GM18520 (cell line): ENCODE measurements around the gene GMDS.

Experiments used
- ATAC-seq: cut with Tn5 transposase; IDR thresholded peaks from one replicate; pipeline ENCODE4 v1.9.1; 2021; ENCODE audit not compliant: unreplicated experiment

GMDS gene

DNA sequence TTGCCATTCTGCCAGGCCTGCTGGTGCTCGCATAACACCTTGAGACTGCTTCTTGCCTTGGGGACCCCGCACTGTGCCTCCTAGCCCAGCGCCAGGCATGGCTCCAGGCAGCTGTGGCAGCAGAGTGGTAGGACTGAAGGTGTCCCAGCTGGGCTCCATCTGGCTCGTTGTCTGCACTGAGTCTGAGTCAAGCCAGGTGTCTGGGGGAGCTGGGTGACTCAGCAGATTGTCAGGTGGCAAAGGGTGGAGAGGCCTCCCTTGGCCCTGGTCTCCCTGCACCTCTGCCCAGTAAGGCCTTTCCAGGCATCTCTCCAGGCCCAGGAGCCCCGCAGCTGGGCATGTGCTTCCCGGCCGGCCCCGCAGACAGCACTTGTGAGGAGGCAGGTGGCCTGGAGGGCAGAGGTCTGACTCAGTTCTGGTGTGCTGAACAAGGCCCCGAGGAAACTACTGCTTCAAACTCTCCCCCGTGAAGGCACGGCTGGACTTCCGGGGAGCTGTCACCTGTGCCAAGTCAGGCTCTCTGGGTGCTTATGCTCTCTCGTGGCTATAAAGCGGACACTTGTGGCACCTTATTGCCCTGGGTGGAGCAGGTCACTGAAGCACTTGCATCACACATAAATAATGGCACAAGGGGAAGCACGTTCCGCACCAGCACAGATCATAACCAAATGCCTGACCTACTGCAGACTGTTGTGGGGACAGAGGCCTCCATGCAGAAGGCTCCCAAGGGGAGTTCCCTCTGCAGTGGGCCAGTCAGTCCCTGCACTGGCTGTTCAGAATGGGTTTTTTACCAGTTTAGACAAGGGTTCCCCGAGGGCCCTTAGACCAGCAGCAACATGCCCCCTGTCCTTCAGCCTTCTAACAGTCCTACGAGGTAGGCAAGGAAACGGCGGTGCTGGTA, 608.2 kb downstream of the GMDS start:
- ATAC-seq = peak; percentile 50

GRCh38 chr6:1636272-1636825, 609.1 kb downstream of the GMDS start:
- no peak for ATAC-seq

DNA sequence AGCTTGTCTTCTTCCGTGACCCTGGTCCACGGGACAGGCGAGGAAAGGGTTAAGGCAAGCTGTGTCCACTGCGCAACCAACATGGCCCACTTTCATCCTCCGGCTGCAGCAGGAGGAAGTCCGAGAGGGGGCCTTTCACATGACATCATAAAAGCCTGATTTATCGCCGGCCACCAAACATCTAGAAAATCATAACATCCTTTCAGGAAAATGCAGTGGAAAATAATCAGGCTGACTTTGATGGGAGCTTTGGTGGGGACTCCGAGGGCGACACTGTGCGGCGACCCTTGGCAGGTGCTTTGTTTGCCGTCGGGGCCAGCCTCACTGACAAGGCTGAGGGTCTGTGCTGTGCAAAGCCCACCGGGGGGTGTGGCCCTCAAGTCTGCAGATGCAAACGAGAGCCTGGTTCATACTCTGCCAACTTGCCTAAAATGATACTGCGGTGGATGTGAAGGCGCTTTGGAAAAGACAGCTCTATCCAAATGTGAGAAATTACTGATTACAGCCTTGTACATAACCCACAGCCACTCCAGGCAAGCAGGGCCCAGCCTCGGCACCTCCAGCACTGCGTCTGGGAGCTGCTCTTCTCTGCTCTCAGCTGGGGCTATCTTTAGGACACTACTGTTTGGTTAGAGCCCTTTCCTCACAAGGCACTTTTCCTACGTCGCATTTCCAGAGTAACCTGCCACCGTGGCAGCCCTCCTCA, 609.9 kb downstream of the GMDS start:
- no peak for ATAC-seq

DNA sequence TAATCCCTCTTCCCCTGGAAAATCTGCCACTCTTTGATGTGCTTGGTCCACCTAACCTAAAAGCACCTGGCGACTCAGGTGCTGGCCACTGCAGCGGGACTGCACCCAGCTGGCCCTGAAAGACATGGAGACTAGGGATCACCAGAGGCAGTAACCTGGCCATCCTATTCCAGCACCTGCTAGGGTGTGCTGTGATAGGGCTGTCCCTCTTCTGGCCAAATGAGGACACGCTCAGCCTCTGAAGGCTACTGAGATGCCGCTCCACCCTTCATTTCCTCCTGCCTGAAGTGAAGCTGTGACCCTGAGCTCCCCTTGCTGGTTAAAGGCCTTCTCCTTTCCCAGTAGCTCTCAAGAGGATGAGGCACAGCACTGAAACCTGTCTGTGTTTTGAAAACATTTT, 611.3 kb downstream of the GMDS start:
- ATAC-seq = no peak

DNA sequence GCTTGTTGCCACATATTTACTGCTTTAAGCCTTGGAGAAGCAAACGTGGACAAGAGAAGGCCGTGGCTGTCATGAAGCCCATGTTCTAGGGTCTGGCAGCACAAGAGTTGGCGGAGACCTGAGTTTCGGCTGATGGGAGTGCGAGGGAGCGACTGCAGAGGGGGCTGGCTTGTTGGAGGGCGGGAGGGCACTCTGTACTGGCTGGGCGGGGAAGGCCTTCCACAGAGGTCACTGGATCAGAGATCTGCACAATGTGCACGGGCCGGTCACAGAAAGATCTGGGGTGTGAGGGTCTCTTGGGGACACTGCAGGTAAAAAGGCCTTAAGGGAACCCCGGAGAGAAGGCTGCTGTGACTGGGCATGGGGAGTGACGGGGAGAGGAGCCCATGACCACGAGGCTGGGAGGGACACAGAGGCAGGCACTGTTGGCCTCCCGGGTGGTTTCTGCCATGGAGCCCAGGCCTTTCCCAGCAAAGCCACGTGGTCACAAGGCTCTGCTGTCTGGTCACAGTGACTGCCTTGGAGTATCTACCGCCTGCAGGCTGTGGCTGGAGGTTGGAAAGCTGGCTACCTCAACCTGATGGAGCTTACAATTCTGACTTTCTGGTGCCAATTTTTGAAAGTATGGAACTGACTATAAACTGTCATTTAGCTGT, 611.9 kb downstream of the GMDS start:
- no peak for ATAC-seq

- ATAC-seq = no peak
Measured at GRCh38 chr6:1631251-1631650, 614.2 kb downstream of the GMDS start.

- ATAC-seq = no peak
Measured at GRCh38 chr6:1630771-1631217, 614.6 kb downstream of the GMDS start.

- ATAC-seq = no peak
Measured at GRCh38 chr6:1630212-1630770, 615.1 kb downstream of the GMDS start.

DNA sequence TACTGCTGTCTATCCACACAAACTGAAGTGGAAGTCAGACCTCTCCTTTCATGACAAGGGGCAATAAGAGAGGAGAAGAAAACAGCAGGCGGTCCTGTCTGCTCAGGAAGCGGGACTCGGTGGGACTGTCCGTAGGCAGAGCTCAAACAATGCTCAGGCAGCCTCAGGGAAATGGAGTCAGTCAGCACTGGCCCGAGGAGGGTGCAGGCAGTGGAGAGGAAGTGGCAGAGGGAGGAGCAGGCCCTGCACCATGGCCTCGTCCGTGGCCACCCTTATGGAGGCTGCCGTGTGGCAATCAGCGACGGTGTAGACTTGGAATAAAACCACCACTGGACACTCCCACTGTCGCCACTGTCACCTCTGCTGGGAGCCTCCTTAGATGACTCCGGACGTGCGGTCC, 616.1 kb downstream of the GMDS start:
- no peak for ATAC-seq

DNA sequence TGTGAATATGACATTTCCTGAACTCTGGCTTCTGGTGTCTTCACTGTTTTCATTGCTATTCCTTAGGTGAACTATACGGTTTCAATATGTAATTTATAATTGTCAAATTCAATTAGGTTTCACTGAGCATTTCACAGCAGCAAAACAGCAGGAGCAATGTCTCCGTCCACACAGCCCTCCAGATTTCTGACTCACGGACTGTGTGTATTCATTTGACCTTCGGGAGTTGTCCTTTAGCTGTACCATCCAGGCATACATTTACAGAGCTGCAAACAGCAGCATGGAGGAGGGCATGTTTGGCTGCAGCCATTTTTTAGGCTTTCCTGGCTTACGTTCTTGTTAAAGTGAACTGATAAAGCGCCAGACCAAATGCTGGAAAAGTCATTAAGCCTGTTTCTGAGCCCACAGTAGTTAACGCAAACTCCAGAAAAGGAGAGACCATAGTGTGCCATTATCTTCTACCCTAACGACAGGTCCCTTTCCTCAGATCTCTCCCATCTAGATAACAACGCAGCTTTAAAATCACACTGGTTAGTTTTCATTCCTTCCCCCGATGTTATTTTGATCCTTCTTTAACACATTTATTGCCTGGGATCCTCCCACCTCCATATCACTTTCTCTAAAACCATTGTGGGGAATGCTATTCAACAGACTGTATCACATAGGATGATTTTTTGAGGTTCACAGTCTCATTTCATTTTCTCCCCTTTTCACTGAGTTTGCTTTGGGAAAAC, 617.4 kb downstream of the GMDS start:
- ATAC-seq = no peak

- ATAC-seq = no peak
Measured at GRCh38 chr6:1626481-1626880, 618.9 kb downstream of the GMDS start.

- ATAC-seq = no peak
Measured at GRCh38 chr6:1625794-1626435, 619.5 kb downstream of the GMDS start.

DNA sequence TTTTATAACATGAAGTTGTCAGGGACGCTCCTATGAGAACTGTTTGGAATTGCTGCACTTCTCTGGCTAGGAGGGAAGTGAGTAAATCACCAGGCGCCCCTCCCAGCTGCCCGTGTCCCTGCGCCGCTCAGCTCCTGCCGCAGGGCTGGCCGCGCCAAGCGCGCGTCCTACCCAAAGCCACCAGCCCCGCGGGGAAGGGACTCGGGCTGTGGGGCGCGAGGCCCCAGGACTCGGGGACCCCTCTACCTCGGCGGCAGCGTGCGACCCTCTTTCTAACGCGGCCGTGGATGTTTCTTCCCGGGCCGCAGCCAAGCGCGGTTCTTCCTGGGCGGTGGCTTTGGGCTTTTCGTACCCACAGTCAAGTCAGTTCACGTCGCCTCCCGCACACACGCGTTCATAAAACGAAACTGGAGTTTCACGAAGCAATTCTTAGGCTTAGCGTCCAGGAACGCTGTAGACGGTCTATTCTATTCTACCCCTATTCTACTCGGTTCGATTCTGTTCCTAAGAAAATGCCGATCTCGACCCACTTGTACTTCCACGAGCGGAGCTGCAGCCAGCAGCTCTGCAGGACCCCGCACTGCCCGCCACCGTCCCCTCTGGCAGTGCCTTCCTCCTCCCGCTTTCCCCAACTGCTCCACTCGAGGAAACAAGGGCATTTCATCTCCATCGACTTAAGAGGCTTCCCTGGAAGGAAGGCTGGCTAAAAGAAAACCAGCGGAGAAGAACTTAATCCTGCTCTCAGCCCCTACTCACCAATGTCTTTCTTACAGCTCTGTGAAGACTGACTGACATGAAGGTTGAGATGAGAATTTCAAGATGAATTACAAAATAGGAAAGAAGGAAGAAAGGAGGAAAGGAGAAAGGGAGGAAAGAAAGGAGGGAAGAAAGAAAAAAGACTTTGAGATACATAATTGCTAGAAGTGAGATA, 620.3 kb downstream of the GMDS start:
- no peak for ATAC-seq

DNA sequence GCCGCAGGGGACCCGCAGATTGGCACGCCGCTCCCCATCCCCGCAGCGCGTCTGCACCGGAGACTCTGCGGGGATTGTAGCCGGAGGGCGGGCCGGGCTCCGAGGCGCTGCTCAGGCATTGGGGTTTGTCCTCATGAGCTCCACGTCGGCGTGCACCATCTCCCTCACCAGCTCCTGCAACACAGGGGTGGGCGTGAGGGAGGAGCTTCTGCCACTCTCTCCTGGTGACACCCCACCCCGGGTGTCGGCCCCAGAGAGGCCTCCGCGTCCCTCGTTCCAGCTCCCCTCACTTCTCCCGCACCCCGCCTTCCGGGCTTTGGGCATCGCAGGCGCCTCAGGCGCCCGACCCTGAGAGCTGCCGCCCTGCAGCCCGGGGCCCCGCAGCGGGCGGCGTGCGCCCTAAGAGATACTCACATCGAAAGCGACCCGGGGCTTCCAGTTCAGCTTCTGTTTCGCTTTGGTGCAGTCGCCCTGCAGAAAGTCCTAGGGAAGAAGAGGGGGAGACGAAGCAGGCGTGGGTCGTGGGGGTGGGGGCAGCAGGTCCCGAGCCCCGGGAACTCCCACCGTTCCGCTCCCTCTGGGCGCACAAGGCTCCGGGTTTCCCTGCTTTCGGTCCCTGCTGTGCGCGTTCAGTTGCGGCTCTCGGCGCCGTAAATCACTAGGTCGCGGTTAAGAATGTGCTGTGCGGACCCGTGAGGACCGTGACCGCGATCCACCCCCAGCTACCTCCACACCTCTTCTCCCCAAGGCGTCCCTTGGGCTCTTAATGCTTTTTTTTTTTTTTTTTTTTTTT, 621.2 kb downstream of the GMDS start:
- no peak for ATAC-seq

DNA sequence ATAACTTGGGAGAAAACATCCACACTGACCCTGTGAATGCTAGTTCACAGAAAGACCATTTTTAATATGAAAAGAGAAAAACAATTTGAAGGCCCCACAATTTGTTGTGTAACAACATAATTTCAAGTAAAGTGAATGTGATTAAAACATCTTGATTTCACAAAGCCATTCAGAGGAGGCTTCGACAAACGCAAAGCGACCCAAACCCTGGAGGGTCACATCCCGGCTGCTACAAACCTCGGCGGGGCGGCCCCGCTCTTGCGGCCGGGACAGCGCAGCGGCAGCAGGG, 621.7 kb downstream of the GMDS start:
- no peak for ATAC-seq

DNA sequence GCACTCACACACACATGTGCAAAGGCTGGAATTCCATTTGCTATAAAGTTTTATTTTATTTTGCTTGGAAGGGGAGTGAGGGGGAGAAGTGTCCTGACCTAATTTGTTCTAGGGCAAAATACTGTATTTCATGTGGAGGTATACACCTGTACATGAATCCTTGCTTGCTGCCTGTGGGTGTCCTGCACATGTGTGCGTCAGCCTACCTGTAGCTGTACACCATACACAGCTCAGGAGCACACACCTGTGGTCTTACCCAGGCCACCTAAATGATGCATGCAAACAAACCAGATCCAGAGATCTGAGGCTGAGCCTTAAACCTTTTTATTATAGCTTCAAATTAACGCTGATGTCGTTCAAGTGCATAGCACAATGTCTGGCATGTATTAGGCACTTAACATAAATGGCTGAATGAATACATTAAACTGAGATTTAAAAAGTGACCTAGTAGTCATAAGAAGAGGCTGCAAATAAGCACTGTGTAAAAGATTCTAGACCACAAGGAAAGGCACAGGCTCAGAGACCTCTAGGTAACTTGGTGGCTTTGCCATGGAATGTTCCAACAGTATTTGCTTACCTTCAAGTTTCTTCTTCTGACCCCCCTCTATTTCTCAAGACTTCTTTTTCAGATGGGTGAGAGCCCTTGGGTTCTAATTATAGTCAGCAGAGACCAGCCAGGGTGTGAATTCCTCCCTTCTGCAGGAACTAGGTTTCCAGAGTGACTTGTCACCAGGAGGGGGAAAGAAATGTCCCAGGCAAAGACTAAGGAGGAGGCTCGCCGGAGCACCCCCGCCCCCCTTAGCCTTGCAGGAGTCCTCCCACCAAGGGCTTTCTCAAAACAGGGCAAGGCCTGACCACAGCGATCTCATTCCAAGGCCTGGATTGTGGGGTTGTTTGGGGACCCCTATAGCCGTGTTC, 622.3 kb downstream of the GMDS start:
- no peak for ATAC-seq

DNA sequence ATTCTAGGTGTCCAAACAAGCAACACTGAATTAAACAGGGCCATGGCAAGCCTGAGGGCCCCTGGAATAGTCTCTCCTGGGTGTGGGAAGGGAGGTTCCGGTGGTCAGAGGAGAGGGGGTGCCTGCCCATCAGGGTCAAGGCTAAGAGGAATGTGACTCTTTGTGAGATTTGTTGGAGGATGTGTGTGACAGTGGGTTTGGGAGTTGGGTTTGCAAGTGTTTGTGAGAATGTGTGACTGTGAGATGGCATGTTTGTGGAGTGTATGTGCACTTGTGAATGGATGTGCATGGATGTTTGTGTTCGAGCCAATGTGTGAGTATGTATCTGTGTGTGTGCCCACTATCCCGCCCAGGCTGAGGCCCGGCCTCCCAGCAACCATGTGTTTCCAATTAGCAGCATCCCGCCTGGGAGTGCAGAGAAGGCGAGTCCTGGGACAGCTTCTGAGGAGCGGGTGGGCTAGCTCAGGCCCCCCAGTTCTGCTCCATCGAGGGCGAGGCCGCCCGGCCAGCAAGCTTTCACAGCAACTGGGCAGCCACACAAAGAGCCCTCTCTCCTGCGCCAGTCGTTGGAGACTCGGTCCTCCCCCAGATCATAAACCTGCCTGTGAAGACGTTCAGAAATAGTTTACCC, 623.1 kb downstream of the GMDS start:
- ATAC-seq = no peak
